T-helper 1 cell (primary cell): ENCODE measurements around the gene OR8B12.
"Not testable (repeated sequence)": the region's sequence is repeated elsewhere in the genome, so short reads cannot be mapped to it uniquely, and the experiment has no call there.

Source experiments
- DNase-seq, 5 donors: peaks; one replicate each; pipeline ENCODE4 v3.0.0-alpha.2; 2012 to 2020

The OR8B12 gene

DNA sequence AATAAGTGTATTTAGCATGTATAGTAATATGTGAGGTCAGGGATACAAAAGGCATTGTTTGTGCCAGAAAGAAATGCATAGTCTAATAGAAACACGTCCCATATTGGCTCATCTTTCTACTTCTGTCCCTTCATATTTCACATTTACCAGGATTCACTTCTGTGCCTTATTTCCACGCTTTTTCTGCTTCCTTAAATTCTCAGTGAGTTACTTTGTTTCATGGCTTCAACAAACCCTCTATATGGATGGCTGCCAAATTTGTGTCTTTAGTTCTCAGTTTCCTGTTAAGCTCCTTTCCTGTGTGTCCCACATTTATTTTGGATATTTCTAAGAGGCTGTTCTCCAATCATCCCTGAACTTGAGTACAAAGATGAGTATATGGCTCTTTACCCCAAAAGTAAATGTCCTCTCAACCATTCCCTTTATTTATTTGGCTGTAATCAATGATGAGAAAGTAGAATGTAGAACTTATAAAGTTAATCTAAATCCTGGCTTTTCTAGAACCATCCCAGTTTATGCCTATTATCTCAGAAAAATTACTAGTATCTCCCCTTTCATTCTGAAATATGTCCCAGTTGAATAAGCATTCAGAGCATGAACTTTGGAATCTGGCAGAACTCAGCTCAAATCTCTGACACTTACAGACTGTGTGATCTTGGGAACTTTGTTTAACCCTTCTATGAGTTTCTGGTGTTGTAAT, 23.5 kb downstream of the OR8B12 start:
- no peak for DNase-seq

DNA sequence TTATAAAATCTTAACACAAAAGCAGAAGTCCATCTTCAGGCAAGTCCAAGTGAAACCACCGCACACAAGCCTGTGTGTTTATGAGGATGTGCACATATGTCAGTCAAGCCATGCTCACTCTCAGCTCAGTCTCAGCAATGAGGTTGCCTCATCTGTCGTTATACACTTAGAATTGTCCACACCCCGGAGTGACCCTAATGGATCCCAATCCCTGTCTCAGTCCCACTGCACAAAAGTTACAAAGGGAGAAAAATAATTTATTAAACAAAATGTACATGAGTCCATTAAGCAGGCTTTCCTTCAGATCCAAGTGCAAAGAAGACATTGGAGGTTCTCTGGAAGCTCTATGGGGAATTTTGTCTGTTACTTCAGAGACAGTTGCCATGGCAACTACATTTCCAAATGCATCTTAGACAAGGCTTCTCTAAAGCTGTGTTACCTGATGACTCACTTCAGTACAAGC, 24.4 kb downstream of the OR8B12 start:
- DNase-seq = no peak

DNA sequence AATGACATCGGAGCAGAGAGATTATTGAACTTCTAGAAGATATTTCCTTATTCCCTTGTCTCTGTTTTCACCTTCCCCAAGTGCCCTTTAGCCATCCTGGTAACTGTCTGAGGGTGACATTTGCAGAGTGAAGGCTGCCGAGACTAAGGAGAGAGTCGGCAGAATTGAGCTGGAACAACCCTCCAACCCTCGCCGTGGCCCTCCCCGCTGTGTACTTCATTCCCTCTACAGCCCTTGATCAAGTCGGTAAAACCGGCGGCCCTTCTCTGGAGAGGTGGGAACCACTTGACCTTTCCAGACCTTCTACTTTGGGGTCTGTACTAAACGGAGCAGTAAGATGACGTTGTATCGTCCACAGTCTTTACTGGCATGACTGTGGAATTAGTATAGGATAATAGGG, 26.1 kb downstream of the OR8B12 start:
- DNase-seq = no peak

- not testable (repeated sequence) for DNase-seq
These were observed 28.8 kb downstream of the OR8B12 start for GRCh38 chr11:124514675-124515074.

GRCh38 chr11:124514131-124514530, 29.3 kb downstream of the OR8B12 start:
- no peak for DNase-seq

DNA sequence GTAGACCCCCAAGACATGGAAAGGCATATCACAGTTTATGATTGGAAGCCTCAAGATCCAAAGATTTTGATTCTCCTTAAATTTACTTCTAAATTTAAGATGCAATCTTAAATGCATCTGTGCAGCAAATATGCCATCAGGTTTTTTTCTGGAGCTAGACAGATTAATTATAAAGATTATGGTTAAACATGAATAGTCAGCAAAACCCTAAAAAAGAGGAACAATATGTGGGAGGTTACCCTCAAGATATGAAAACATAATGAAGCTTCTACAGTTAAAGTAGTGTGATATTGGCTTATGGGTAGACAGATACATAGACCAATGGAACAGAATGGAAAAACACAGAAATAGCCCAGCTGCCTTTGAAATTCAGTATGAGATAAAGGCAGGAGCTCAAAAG, 31.7 kb downstream of the OR8B12 start:
- DNase-seq = no peak

GRCh38 chr11:124510279-124510678, 33.2 kb downstream of the OR8B12 start:
- DNase-seq = no peak

- DNase-seq = no peak
These were observed 43.7 kb downstream of the OR8B12 start for GRCh38 chr11:124499711-124500110.

- no peak for DNase-seq
These were observed 50.3 kb downstream of the OR8B12 start for GRCh38 chr11:124493016-124493655.
